ENCODE data around the gene HNRNPF.
A peak's percentile ranks its signal among the peaks of the same experiment; 100 is the strongest.

The HNRNPF gene

GRCh38 chr10:43377424-43377883, 31.5 kb downstream of the HNRNPF start:
- DNase-seq (ENCODE audit: low read depth in 1 of 2, low spot score in 1 of 2) = no peak

- DNase-seq (ENCODE audit: low read depth in 1 of 2, low spot score in 1 of 2) = no peak
Measured at GRCh38 chr10:43376828-43377423, 32.1 kb downstream of the HNRNPF start.

DNA sequence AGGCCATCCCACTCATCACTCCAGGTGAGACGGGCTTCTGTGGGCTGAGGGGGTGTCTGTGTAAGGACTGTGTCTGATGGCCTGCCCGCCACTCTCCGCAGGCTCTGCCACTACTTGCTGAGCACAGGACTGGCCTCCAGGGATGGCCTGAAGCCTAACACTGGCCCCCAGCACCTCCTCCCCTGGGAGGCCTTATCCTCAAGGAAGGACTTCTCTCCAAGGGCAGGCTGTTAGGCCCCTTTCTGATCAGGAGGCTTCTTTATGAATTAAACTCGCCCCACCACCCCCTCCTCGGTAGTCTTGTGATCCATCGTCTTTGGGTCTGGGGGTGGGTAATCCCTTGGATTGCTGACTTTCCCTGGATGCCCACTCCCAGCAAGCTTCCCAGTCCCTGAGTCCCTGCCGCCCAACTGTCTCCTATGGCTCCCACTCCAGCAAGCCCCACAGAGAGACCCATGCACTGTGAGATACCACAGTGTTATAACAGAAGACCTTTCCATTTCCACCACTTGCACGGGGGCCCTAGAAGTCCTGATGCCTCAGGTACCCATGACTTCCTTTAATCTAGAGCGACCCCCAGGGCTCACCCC, 32.8 kb downstream of the HNRNPF start:
- DNase-seq (ENCODE audit: low read depth in 1 of 2, low spot score in 1 of 2) = no peak

- DNase-seq (ENCODE audit: low read depth in 1 of 2, low spot score in 1 of 2) = no peak
Measured at GRCh38 chr10:43375401-43376020, 33.5 kb downstream of the HNRNPF start.

GRCh38 chr10:43374194-43374593, 34.8 kb downstream of the HNRNPF start:
- DNase-seq (ENCODE audit: low read depth in 1 of 2, low spot score in 1 of 2) = no peak

GRCh38 chr10:43373461-43373860, 35.5 kb downstream of the HNRNPF start:
- DNase-seq (ENCODE audit: low read depth in 1 of 2, low spot score in 1 of 2) = no peak

DNA sequence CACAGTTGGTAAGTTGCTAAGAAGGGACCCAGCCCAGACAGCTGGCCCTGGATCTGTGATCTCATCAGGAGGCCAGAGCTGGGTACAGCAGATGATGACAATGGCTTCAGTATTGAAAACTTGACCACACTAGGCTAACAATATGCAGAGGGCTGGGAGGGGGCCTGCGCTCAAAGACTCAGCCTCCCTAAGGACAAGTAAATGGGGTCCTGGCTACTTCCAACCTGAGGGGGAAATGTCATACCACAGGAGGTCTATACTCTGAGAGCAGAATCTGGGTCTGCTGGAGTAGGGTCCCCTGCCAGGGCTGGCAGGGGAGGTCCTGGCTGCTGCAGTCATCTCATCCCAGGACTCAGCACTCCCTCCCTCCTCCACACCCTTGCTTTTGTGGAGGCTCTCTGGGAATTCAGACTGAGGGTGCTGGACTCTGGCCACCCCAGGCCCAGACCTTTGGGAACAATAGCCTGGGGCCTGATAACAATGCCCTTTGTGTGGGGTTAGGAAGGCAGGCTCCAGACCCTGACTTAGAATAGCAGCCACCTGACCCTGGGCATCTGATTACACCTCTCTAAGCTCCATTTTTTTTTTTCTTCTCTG, 36.1 kb downstream of the HNRNPF start:
- no peak for DNase-seq (ENCODE audit: low read depth in 1 of 2, low spot score in 1 of 2)

DNA sequence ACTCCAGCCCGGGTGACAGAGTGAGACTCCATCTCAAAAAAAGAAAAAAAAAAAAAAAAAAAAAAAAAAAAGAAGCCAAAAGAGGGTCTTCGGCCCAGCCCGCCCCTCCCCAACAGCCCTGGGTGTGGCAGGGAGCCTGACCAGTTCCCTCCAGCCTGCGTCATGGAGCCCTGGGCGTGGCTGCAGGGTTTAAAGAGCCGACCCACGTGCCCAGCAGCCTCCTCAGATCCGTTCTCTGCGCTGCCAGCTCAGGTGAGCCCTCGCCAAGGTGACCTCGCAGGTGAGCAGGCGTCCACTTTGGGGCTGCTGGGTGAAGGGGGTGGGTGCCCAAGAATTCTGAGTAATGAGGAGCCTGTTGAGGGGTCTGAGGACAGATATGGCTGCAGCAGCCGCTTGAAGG, 37.6 kb downstream of the HNRNPF start, which contains the start of gene FXYD4:
FXYD4 (plus strand) TSS at position 219 of the 400 bp plus-strand sequence. CDS start 2,111 bp downstream, outside the sequence.
- DNase-seq (ENCODE audit: low read depth in 1 of 2, low spot score in 1 of 2) = no peak

- DNase-seq (ENCODE audit: low read depth in 1 of 2, low spot score in 1 of 2) = no peak
Measured at GRCh38 chr10:43370671-43371215, 38.2 kb downstream of the HNRNPF start.

- no peak for DNase-seq (ENCODE audit: low read depth in 1 of 2, low spot score in 1 of 2)
Measured at GRCh38 chr10:43369921-43370320, 39.1 kb downstream of the HNRNPF start.

- no peak for DNase-seq (ENCODE audit: low read depth in 1 of 2, low spot score in 1 of 2)
Measured at GRCh38 chr10:43365001-43365400, 44.0 kb downstream of the HNRNPF start.

DNA sequence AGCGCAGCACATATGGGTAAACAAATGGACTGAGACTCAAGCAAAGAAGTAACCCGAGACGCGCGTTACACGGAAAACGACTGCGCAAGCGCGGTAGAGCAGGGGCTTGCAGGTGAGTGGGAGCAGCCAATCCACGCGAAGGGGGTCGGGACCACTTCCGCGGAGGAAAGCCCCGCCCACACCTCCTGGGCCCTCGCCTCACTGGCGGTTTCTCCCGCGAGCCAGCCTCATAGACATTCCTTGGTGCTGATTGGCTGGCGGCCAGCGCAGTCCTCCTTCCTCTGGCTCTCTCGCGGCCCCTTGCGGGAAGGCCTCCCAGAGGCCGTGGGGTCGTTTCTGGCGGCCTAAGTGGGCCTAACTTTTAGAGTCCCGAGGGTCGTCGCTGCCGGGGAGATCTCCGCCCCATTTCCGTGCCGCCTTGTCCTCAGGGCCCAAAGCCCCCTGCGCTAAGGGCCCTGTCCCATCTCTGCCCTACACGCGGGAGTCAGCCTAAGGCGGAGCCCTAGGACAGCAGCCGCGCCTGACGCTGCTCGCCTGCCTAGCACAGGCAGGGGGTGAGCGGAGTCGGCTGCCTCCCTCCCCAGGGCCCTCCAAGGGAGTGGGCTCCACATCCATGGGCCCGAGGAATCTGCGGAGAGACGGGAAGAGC, 46.7 kb downstream of the HNRNPF start:
- DNase-seq (ENCODE audit: low read depth in 1 of 2, low spot score in 1 of 2) = peak; percentile 90 to 97

- no peak for DNase-seq (ENCODE audit: low read depth in 1 of 2, low spot score in 1 of 2)
Measured at GRCh38 chr10:43361547-43362190, 47.3 kb downstream of the HNRNPF start.

GRCh38 chr10:43360086-43360485, 48.9 kb downstream of the HNRNPF start:
- no peak for DNase-seq (ENCODE audit: low read depth in 1 of 2, low spot score in 1 of 2)

DNA sequence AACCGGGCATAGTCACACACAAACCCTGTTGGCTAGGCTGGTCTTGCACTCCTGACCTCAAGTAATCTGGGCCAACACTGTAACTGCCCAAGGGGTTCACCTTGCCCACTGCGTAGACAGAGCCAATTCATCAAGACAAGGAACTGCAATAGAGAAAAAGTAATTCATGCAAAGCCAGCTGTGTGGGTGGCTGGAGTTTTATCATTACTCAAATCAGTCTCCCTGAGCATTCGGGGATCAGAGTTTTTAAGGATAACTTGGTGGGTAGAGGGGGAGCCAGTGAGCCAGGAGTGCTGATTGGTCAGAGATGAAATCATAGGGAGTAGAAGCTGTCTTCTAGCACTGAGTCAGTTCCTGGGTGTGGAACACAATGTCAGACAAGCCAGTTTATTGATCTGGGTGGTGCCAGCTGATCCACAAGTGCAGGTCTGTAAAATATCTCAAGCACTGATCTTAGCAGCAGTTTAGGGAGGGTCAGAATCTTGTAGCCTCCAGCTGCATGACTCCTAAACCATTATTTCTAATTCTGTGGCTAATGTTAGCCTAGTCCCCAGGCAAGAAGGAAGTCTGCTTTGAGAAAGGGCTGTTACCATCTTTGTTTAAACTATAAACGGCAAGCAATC, 53.1 kb downstream of the HNRNPF start:
- no peak for DNase-seq (ENCODE audit: low read depth in 1 of 2, low spot score in 1 of 2)

DNA sequence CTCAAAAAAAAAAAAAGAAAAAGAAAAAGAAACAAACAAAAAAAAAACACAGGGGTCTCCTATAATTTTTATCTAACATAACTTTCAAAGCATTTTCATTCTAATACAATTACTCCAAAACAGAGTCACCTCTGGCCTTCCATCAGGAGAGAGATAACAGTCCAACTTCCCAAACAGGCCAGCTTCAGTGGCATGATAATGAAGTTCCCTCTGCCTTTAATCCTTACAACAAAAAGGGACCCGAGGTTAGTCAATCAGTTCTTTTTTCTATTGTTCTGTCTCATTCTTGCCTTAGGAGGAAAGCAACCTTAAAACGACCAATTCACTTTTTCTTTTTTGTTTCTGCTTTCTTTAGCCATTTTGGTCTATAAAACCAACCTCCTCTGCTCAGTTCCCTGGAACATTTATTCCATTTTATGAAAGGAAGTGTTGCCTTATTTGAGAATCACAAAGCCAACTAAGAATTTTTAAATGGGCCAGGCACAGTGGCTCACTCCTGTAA, 54.1 kb downstream of the HNRNPF start:
- DNase-seq (ENCODE audit: low read depth in 1 of 2, low spot score in 1 of 2) = no peak

DNA sequence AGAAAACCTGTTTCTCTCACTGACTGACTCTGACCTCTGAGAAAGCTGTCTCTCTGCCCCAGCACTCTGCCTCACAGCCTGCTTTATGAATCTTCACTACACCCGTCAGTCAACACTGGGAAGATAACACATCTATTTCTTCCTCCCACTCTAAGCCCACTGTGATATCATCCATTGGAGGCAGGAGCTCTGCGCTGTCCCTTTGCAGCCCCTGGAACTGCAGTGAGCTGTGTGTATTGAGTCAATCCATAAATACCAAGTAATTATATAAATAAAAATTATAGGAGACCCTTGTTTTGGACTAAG, 54.7 kb downstream of the HNRNPF start:
- no peak for DNase-seq (ENCODE audit: low read depth in 1 of 2, low spot score in 1 of 2)

DNA sequence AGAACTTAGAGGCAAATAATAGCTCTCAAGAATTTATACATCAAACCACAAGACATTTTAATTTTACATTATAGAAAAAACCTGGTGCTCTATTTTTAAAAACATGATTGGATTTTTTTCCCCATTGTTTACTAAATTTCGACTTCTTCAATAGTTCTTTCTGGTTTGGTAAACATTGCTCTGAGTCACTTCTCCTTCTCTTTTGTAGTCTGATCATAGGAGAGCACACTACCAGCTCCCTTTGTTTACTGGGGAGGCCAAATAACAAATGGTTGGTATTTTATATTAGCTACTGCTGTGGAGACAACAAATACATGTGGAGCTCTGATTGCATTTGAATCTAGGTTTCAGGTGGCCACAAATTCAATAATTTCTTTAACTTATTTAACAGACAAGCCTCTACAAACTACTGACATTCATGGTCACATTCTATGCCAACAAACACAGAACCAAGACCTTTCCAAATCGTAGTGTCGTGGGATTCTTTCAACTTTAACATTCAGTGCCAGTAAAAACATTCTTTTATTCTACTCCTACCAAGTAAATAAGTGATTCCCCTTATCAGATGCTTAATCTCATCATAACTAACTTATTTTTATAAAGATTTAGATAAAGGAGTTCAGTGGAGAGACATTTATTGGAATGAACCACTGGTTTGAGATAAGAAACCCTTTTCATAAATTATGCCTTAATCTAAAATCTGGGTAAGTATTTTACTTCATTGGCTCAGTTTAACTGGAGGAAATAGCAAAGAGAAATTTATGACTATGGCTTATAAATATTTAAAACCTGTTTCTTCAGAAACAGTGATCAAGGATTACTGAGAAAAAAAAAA, 55.3 kb downstream of the HNRNPF start:
- no peak for DNase-seq (ENCODE audit: low read depth in 1 of 2, low spot score in 1 of 2)

- no peak for DNase-seq (ENCODE audit: low read depth in 1 of 2, low spot score in 1 of 2)
Measured at GRCh38 chr10:43352951-43353350, 56.0 kb downstream of the HNRNPF start.

DNA sequence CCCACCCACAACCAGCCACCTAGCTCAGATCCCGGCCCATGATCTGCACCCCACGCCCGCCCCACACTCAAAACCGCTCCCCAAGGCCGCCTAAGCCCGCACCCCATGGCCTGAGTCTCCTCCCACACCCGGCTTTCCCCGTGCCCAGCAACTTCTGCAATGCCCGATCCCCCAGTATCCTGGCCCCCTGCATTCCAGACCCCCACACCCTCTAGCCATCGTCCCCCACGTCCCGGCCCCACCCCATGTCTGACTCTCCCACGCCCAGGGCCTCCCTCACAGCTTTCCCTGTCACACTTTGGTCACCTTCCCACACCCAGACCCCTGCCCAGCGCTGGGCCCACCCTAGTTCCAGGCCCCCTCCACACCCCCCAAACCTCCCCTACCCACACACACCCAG, 57.7 kb downstream of the HNRNPF start:
- no peak for DNase-seq (ENCODE audit: low read depth in 1 of 2, low spot score in 1 of 2)
